Measurements from ENCODE around the gene GOLGA5.

- no peak for TF ChIP-seq CTCF (IDR thresholded peaks at IDR 0.05; ENCODE audit: poor library complexity)
- no peak for TF ChIP-seq EZH2 (IDR thresholded peaks at IDR 0.05; ENCODE audit: borderline replicate concordance)
These were observed 94.8 kb downstream of the GOLGA5 start for GRCh38 chr14:92888896-92889295.
